Type B pancreatic cell (in vitro differentiated cells): ENCODE results near the gene PRDX6. TPM values are rescaled to one million over a fixed set of nuclear protein-coding genes. Genes with fewer than 3 reads are reported as not detected.
"Not testable (repeated sequence)": the region's sequence is repeated elsewhere in the genome, so short reads cannot be mapped to it uniquely, and the experiment has no call there.

Source experiments
- DNase-seq: peaks from one replicate; pipeline ENCODE4 v3.0.0; 2021; ENCODE audit warnings: mixed read lengths; ENCODE audit not compliant: unreplicated experiment; ENCODE audit errors: extremely low spot score
- H3K27ac Mint-ChIP-seq: 2 replicates; pipeline ENCODE4 v1.8.0; 2021; ENCODE audit warnings: mild to moderate bottlenecking, mixed read lengths
- H3K27me3 Mint-ChIP-seq: 2 replicates; pipeline ENCODE4 v1.8.0; 2021; ENCODE audit warnings: mixed read lengths
- H3K36me3 Mint-ChIP-seq: 2 replicates; pipeline ENCODE4 v1.8.0; 2021; ENCODE audit warnings: mixed read lengths
- H3K4me1 Mint-ChIP-seq: one replicate; pipeline ENCODE4 v1.8.0; 2021; ENCODE audit warnings: mixed read lengths; ENCODE audit not compliant: unreplicated experiment
- H3K4me3 Mint-ChIP-seq: 2 replicates; pipeline ENCODE4 v1.8.0; 2021; ENCODE audit warnings: mild to moderate bottlenecking, mixed read lengths
- H3K9me3 Mint-ChIP-seq: 2 replicates; pipeline ENCODE4 v1.8.0; 2021; ENCODE audit warnings: mixed read lengths
- CTCF ChIP-seq: fragments of 200-600 bp; sonication (generic); conservative IDR thresholded peaks from 2 replicates; pipeline ENCODE4 v1.5.0; 2021; ENCODE audit warnings: antibody characterized with exemption, mild to moderate bottlenecking
- total RNA-seq: library from RNA; stranded (reverse); gene quantifications from 2 replicates; pipeline ENCODE4 v1.2.1, GENCODE V29; 2021; ENCODE audit warnings: low replicate concordance

The PRDX6 gene
- total RNA-seq, 1 donor from 2014 or later: 333 TPM

- Mint-ChIP-seq H3K27me3 (no peaks in the 10 kb centered on the region), H3K27ac (no peak overlapping the region), H3K4me3 (no peak overlapping the region), H3K4me1 (peaks cover 17% of the 10 kb centered on the region), H3K9me3 (peaks cover 10% of the 10 kb centered on the region), H3K36me3 (peaks cover 18% of the 10 kb centered on the region)
- TF ChIP-seq CTCF: no peak
- no peak for DNase-seq
Observed at GRCh38 chr1:173470608-173471007, 6.5 kb upstream of the PRDX6 start.

GRCh38 chr1:173473599-173474011 is 3.5 kb upstream of the PRDX6 start:
- H3K36me3 Mint-ChIP-seq: peaks cover 20% of the 10 kb centered on the region
- H3K27ac Mint-ChIP-seq: peak overlapping the region; percentile 85
- TF ChIP-seq CTCF: no peak
- DNase-seq: no peak
- H3K27me3 Mint-ChIP-seq: no peaks in the 10 kb centered on the region
- H3K9me3 Mint-ChIP-seq: peaks cover 10% of the 10 kb centered on the region
- H3K4me1 Mint-ChIP-seq: peaks cover 22% of the 10 kb centered on the region
- peak overlapping the region; percentile 37 for H3K4me3 Mint-ChIP-seq

- Mint-ChIP-seq H3K9me3 (peaks cover 10% of the 10 kb centered on the region), H3K27ac (peak overlapping the region; percentile 85), H3K4me1 (peaks cover 26% of the 10 kb centered on the region), H3K27me3 (no peaks in the 10 kb centered on the region), H3K36me3 (peaks cover 18% of the 10 kb centered on the region), H3K4me3 (peak overlapping the region; percentile 82)
- no peak for TF ChIP-seq CTCF
- no peak for DNase-seq
Observed at GRCh38 chr1:173474097-173474779, 2.9 kb upstream of the PRDX6 start.

- H3K27ac Mint-ChIP-seq: peak overlapping the region; percentile 85
- peaks cover 24% of the 10 kb centered on the region for H3K36me3 Mint-ChIP-seq
- peak overlapping the region; percentile 82 for H3K4me3 Mint-ChIP-seq
Observed at GRCh38 chr1:173474780-173475421, 2.2 kb upstream of the PRDX6 start.

GRCh38 chr1:173475564-173476196 is 1.5 kb upstream of the PRDX6 start:
- H3K36me3 Mint-ChIP-seq: peaks cover 26% of the 10 kb centered on the region
- peak overlapping the region; percentile 79 for H3K27ac Mint-ChIP-seq

More at GRCh38 chr1:173474780-173475421, 2.2 kb upstream of the PRDX6 start:
- H3K27me3 Mint-ChIP-seq, DNase-seq: not testable (repeated sequence)
- Mint-ChIP-seq H3K9me3 (peaks cover 10% of the 10 kb centered on the region), H3K4me1 (peaks cover 33% of the 10 kb centered on the region)

More at GRCh38 chr1:173475564-173476196, 1.5 kb upstream of the PRDX6 start:
- Mint-ChIP-seq H3K9me3 (peaks cover 5% of the 10 kb centered on the region), H3K27me3 (no peaks in the 10 kb centered on the region), H3K4me1 (peaks cover 36% of the 10 kb centered on the region), H3K4me3 (peak overlapping the region; percentile 93)
- no peak for TF ChIP-seq CTCF
- DNase-seq: no peak
